Hepatocyte (in vitro differentiated cells): ENCODE results near the gene FNIP2. TPM values are rescaled to one million over a fixed set of nuclear protein-coding genes. Genes with fewer than 3 reads are reported as not detected.

Experiments
- DNase-seq: peaks from one replicate; pipeline ENCODE4 v3.0.0-alpha.2; 2016; ENCODE audit warnings: low spot score
- H2AFZ ChIP-seq: fragments of 200-600 bp; sonication (generic); 2 replicates; pipeline ENCODE4 v1.6.0; 2016; ENCODE audit warnings: antibody characterized with exemption, mild to moderate bottlenecking
- H3K27ac ChIP-seq: fragments of 200-600 bp; sonication (generic); 2 replicates; pipeline ENCODE4 v1.5.1; 2016; ENCODE audit warnings: mild to moderate bottlenecking
- H3K27me3 ChIP-seq: fragments of 200-600 bp; sonication (generic); 2 replicates; pipeline ENCODE4 v1.6.1; 2016
- H3K36me3 ChIP-seq: fragments of 200-600 bp; sonication (generic); replicated peaks from 2 replicates; pipeline ENCODE4 v1.5.1; 2016; ENCODE audit warnings: low read depth; ENCODE audit not compliant: insufficient read depth
- H3K4me1 ChIP-seq: fragments of 200-600 bp; sonication (generic); 2 replicates; pipeline ENCODE4 v1.5.1; 2016; ENCODE audit warnings: mild to moderate bottlenecking, moderate library complexity; ENCODE audit not compliant: insufficient read depth
- H3K4me2 ChIP-seq: fragments of 200-600 bp; sonication (generic); 2 replicates; pipeline ENCODE4 v1.6.0; 2016
- H3K4me3 ChIP-seq: fragments of 200-600 bp; sonication (generic); 2 replicates; pipeline ENCODE4 v1.5.1; 2016; ENCODE audit warnings: mild to moderate bottlenecking
- H3K79me2 ChIP-seq: fragments of 200-600 bp; sonication (generic); 2 replicates; pipeline ENCODE4 v1.6.0; 2017; ENCODE audit warnings: mild to moderate bottlenecking
- H3K9me2 ChIP-seq: fragments of 200-600 bp; sonication (generic); replicated peaks from 2 replicates; pipeline ENCODE4 v1.6.0; 2017; ENCODE audit warnings: mild to moderate bottlenecking; ENCODE audit not compliant: insufficient read depth
- H3K9me3 ChIP-seq: fragments of 200-600 bp; sonication (generic); 2 replicates; pipeline ENCODE4 v1.5.1; 2016; ENCODE audit warnings: low read depth, mild to moderate bottlenecking
- H4K20me1 ChIP-seq: fragments of 200-600 bp; sonication (generic); 2 replicates; pipeline ENCODE4 v1.6.0; 2016; ENCODE audit warnings: mild to moderate bottlenecking; ENCODE audit not compliant: insufficient read depth, poor library complexity, severe bottlenecking
- EZH2 ChIP-seq: fragments of 200-600 bp; sonication (generic); IDR thresholded peaks from 2 replicates; pipeline ENCODE4 v1.6.1; 2016; ENCODE audit warnings: antibody characterized with exemption, mild to moderate bottlenecking, borderline replicate concordance
- EZH2phosphoT487 ChIP-seq: fragments of 200-600 bp; sonication (generic); IDR thresholded peaks from one replicate; pipeline ENCODE4 v1.6.1; 2018; ENCODE audit warnings: antibody characterized with exemption, mild to moderate bottlenecking, low read depth, moderate library complexity; ENCODE audit not compliant: unreplicated experiment, severe bottlenecking
- WGBS: methylation state at CpG from one replicate; pipeline ENCODE4 v1.1.6; 2016; ENCODE audit warnings: low lambda C conversion rate; ENCODE audit errors: missing lambda C conversion rate; 5-methylcytosine and 5-hydroxymethylcytosine counted together
- polyA plus RNA-seq: library from polyadenylated mRNA; unstranded; fragments of >200 nt; fragmentation: Nextera tagmentation; extraction: Ambion mirVana; gene quantifications from 2 replicates; pipeline ENCODE4 v1.2.1, GENCODE V29; 2016
- total RNA-seq: library from RNA; depleted of rRNA; stranded (reverse); fragments of >200 nt; gene quantifications from 2 replicates; pipeline ENCODE4 v1.2.3, GENCODE V29; 2014
- TF ChIP-seq, protein P1 (sequence below): fragments of 200-600 bp; sonication (generic); IDR thresholded peaks from 2 replicates; pipeline ENCODE4 v1.5.1; 2016; ENCODE audit warnings: antibody characterized with exemption, mild to moderate bottlenecking; ENCODE audit not compliant: poor library complexity

Gene FNIP2
- total and polyA plus RNA-seq, 2 experiments from 2014 or later = 20.8 to 61.0 TPM

DNA sequence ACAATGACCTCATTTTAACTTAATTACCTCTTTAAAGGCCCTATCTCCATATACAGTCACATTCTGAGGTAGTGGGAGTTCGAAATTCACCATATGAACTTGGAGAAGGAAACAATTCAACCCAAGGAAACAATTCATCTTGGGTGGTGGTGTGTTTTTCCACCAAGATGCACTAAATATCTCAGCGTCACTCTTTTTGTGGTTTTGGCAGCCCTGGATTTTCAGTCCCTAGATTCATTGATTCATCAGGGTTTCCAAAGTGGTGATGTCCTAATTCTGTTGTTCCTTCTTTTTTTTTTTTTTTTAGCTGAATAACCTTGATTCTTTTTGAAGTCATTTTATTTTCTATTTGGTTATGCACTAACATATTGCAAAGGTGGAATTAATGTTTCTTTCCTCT is 171.4 kb downstream of the FNIP2 start:
- no peaks in the 10 kb centered on the region for H3K36me3 ChIP-seq
- 95% methylated on average over 2 of the region's 2 CpGs for WGBS
- H3K79me2 ChIP-seq = no peaks in the 10 kb centered on the region
- H4K20me1 ChIP-seq = no peaks in the 10 kb centered on the region
- TF ChIP-seq EZH2 (no peak), EZH2phosphoT487 (no peak)
- TF ChIP-seq, protein P1, sequence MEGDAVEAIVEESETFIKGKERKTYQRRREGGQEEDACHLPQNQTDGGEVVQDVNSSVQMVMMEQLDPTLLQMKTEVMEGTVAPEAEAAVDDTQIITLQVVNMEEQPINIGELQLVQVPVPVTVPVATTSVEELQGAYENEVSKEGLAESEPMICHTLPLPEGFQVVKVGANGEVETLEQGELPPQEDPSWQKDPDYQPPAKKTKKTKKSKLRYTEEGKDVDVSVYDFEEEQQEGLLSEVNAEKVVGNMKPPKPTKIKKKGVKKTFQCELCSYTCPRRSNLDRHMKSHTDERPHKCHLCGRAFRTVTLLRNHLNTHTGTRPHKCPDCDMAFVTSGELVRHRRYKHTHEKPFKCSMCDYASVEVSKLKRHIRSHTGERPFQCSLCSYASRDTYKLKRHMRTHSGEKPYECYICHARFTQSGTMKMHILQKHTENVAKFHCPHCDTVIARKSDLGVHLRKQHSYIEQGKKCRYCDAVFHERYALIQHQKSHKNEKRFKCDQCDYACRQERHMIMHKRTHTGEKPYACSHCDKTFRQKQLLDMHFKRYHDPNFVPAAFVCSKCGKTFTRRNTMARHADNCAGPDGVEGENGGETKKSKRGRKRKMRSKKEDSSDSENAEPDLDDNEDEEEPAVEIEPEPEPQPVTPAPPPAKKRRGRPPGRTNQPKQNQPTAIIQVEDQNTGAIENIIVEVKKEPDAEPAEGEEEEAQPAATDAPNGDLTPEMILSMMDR = no peak
- no peak overlapping the region for H3K4me3 ChIP-seq
- no peaks in the 10 kb centered on the region for H3K4me1 ChIP-seq
- H3K9me2 ChIP-seq = no peaks in the 10 kb centered on the region
- H2AFZ ChIP-seq = no peak overlapping the region
- no peak overlapping the region for H3K27ac ChIP-seq
- DNase-seq = no peak
- no peak overlapping the region for H3K4me2 ChIP-seq
- H3K9me3 ChIP-seq = no peaks in the 10 kb centered on the region
- H3K27me3 ChIP-seq = no peaks in the 10 kb centered on the region

DNA sequence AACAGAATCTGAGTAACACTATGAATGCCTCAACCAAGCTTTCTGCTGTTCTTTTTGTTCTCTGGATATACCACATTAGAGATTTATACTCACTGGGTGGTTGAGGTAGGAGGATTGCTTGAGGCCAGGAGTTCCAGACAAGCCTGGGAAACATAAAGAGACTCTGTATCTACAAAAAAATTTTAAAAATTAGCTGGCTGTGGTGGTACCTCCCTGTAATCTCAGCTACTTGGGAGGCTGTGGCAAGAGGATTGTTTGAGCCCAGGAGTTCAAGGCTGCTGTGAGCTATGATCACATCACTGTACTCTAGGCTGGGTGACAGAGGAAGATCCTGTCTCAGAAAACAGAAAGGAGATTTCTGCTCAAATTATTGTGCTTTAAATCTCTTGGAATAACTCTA is 172.5 kb downstream of the FNIP2 start:
- Histone ChIP-seq H3K27ac (no peak overlapping the region), H4K20me1 (no peaks in the 10 kb centered on the region), H3K27me3 (no peaks in the 10 kb centered on the region), H3K9me3 (no peaks in the 10 kb centered on the region), H3K4me2 (no peak overlapping the region), H3K4me3 (no peak overlapping the region), H3K4me1 (no peaks in the 10 kb centered on the region), H2AFZ (no peak overlapping the region), H3K79me2 (no peaks in the 10 kb centered on the region), H3K36me3 (no peaks in the 10 kb centered on the region), H3K9me2 (no peaks in the 10 kb centered on the region)
- TF ChIP-seq EZH2phosphoT487 = no peak
- no peak for TF ChIP-seq EZH2
- TF ChIP-seq, protein P1 = no peak
- no peak for DNase-seq

DNA sequence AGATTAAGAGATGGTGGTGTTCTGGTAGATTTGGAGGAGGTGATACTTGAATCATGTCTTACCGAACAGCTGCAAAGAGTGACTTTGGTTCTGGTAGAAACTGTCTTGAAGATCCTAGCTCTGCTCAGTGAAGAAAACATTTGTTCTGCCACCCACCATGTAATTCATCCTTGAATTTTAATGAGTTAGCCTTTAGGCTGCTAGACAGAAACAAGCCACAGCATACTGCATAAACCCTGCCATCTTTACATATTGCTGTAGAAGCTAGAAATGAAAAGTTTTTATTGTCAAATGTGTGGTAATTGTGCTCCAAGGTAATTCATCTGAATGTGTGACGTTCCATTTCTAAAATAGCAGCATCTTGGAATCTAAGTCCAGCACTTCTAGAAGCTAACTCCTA is 173.1 kb downstream of the FNIP2 start:
- Histone ChIP-seq H3K4me3 (no peak overlapping the region), H4K20me1 (no peaks in the 10 kb centered on the region), H3K79me2 (no peaks in the 10 kb centered on the region), H3K9me3 (no peaks in the 10 kb centered on the region), H3K27me3 (no peaks in the 10 kb centered on the region), H3K4me2 (no peak overlapping the region), H3K36me3 (no peaks in the 10 kb centered on the region), H3K27ac (no peak overlapping the region), H3K9me2 (no peaks in the 10 kb centered on the region), H3K4me1 (no peaks in the 10 kb centered on the region), H2AFZ (no peak overlapping the region)
- WGBS = 69% methylated on average over 2 of the region's 2 CpGs
- TF ChIP-seq EZH2phosphoT487 (no peak), EZH2 (no peak)
- TF ChIP-seq, protein P1 = no peak
- DNase-seq = no peak

DNA sequence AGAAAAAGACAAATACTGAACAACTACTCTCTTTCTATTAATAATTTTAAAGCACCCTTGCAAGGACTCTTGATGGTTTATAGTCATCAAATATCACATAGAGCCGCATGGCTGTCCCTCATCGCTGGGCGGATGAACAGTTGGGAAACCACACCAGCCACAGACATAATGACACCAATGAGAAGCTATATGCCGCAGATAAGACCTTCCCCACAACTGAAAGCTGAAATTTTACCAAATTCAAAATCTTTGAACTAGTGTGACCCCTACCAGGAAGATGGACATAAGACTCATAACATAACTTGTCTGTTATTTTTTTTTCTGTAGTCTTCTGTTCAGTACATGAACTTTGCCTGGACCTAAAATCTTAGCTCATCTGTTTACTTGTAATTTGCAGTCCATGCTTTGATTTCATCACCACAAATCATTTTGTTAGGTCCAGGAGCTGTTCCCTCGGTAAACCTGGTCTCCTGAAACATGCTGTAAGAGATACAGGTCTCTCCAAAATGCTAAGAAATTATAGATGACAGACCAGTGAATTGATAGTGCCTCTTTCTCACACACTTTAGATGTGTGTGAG is 176.8 kb downstream of the FNIP2 start:
- H3K4me1 ChIP-seq = no peaks in the 10 kb centered on the region
- 89% methylated on average over 5 of the region's 5 CpGs for WGBS

More for the DNA sequence above, 176.8 kb downstream of the FNIP2 start:
- no peak overlapping the region for H3K4me2 ChIP-seq
- H3K36me3 ChIP-seq = no peaks in the 10 kb centered on the region
- H3K27me3 ChIP-seq = no peaks in the 10 kb centered on the region
- no peak overlapping the region for H3K4me3 ChIP-seq
- DNase-seq = no peak
- H3K9me2 ChIP-seq = no peaks in the 10 kb centered on the region
- no peaks in the 10 kb centered on the region for H4K20me1 ChIP-seq
- no peak overlapping the region for H3K27ac ChIP-seq
- H3K9me3 ChIP-seq = no peaks in the 10 kb centered on the region
- TF ChIP-seq EZH2phosphoT487 = no peak
- H3K79me2 ChIP-seq = no peaks in the 10 kb centered on the region
- H2AFZ ChIP-seq = no peak overlapping the region
